ENCODE data around the gene ANO10. TPM values are rescaled to one million over a fixed set of nuclear protein-coding genes. Genes with fewer than 3 reads are reported as not detected.

ANO10 gene
- total RNA-seq, 4 donors from 2014 or later: 20.2 to 29.2 (median 26.1) TPM

DNA sequence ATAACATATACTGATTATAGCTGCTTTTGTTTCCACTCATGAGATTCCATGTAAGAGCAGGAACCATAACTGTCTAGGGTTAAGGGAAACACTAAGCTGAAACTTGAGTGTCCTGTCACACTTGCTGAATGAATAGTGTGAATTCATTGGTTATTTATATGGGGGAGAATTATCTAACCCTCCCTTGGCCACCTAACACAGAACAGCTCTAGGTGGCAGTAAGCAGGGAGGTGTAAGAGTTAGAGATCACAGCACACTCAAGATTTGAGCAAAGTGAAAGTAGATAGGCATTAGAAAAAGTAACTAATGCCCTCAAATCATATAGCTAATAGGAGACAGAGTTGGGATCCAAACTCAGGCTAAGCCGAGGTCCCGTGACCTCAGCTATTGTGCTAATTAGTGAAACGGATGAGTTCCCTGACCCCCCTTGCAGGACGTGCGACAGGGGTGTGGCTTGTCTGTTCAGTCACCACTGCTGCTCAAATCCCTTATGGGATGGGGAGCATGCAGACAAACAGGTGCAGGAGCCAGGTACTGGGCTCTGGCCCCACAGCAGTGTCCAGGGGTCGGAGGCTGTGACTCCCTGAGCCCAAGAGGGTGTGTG, 27.7 kb upstream of the ANO10 start:
- ATAC-seq (ENCODE audit: low FRiP score) (peak; percentile 48), DNase-seq (ENCODE audit: low spot score) (no peak)
- TF ChIP-seq, protein P1, sequence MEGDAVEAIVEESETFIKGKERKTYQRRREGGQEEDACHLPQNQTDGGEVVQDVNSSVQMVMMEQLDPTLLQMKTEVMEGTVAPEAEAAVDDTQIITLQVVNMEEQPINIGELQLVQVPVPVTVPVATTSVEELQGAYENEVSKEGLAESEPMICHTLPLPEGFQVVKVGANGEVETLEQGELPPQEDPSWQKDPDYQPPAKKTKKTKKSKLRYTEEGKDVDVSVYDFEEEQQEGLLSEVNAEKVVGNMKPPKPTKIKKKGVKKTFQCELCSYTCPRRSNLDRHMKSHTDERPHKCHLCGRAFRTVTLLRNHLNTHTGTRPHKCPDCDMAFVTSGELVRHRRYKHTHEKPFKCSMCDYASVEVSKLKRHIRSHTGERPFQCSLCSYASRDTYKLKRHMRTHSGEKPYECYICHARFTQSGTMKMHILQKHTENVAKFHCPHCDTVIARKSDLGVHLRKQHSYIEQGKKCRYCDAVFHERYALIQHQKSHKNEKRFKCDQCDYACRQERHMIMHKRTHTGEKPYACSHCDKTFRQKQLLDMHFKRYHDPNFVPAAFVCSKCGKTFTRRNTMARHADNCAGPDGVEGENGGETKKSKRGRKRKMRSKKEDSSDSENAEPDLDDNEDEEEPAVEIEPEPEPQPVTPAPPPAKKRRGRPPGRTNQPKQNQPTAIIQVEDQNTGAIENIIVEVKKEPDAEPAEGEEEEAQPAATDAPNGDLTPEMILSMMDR (IDR thresholded peaks at IDR 0.05): no peak

DNA sequence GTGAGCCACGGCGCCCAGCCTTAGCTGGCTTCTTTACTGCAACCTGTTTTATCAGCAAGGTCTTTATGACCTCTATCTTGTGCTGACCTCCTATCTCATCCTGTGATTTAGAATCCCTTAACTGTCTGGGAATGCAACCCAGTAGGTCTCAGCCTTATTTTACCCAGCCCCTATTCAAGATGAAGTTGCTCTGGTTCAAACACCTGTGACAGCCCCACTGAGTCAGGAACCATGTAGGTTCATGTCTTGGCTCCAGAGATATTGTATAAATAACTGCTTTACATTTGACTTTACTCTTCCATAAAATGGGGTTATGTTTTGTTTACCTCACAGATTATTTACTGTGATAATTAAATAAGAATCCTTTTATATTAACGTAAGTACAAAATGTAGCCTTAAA, 27.1 kb upstream of the ANO10 start:
- TF ChIP-seq, protein P1 (IDR thresholded peaks at IDR 0.05): no peak
- DNase-seq (ENCODE audit: low spot score) (no peak), ATAC-seq (ENCODE audit: low FRiP score) (no peak)

DNA sequence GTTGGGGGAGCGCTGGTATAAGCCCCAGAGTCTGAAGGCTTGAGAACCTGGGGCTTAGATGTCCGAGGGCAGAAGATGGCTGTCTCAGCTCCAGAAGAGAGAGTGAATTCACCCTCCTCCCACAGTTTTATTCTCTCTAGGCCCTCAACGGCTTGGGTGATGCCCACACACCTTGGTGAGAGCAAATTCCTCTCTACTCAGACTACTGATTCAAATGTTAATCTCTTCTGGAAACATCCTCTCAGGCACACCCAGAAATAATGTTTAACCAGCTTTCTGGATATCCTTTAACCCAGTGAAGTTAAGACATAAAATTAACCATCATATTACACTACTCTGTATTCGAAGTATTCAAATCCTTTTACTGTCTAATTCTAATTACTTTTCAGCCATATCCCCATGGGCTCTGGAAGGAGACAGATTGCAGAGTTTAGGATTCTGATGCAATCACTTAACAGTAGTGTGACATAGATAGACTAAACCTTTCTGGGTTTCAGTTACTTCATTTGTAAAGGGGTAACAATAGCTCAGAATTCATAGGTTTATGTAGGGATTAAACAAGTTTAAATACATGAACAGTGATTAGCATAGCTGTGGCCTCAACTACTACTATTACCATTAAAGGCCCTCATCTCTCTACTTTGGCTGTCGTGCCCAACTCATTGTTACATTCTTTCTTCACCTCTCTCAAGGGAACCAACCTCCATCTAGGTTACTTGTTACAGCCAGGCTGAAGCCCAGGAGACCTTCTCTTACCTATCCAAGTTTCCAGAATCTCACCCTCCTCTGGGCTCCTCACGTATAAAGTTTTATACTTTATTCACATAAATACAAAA, 25.7 kb upstream of the ANO10 start:
- TF ChIP-seq, protein P1 (IDR thresholded peaks at IDR 0.05): no peak
- DNase-seq (ENCODE audit: low spot score) (no peak), ATAC-seq (ENCODE audit: low FRiP score) (no peak)

DNA sequence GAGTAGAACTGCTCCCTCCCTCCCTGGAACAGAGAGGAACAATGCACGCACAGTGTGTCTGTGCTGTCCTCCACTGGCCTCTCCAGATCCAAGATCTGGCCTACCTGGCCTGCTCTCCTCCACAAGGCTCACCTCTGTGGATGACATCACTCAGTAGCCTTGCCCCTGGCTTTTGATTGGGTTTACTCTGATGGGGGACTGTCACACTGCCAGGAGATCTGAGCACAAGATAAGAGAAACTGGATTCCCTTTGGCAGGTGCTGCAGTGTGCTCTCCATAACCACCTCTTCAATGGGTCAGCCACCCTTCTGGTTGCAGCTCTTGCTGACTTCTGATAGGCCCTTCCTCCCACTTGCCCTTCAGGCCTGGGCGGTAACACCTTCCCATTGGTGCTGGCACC, 22.6 kb upstream of the ANO10 start:
- no peak for ATAC-seq (ENCODE audit: low FRiP score)
- no peak for DNase-seq (ENCODE audit: low spot score)
- TF ChIP-seq, protein P1 (IDR thresholded peaks at IDR 0.05): no peak

DNA sequence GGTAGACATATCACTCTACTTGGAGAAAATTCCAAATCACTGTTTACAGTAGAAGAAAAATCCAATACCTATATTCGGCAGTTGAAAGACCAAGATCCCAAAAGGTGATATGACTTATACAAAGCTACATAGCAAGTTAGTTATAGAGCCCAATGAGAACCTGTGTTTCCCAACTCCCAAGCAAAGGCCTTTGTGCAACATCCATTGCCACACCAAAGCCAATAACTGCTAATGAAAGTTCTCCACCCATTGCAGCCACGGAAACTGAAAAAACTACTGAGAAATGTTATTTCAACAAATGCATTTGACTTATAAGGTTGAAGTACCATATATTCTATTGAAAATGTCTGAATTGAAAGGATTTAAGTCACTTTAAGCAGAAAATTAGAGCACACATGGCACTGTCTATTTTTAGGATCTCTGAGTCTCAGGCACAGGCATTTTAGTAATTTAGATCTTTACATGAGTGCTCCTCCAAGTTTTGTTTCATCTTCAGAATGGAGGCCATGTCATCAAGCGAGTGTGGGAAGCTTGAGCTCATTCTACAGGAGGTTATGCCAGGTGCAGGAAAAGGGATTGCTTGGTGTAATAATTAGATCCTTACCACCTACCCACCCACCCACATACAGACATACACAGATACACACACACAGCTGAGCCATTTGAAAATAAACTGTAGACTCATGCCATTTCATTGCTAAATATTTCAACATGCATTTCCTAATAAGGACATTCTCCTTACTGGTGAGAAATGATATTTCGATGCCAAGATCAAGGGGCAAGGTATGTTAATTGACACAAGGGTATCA, 19.7 kb upstream of the ANO10 start:
- ATAC-seq (ENCODE audit: low FRiP score) (no peak), DNase-seq (ENCODE audit: low spot score) (no peak)

DNA sequence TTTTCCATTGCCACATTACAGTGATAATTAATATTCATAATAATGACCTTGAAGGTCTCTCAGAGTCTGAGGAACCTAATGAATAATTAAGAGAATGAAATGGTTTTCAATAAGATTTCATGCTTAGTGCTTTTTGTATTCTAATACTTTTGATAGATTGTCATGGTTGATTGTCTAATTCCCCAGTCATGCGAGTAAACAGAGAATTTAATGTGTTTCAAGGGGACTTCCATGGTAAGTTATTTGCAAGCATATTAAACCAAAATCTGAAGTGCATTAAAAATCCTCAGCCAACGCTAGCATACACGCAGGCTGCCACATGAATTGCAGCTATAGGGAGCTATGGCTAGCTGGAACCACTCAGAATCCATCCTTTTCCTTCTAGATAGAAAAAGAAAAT, 18.9 kb upstream of the ANO10 start:
- no peak for DNase-seq (ENCODE audit: low spot score)
- TF ChIP-seq, protein P1 (IDR thresholded peaks at IDR 0.05): no peak
- ATAC-seq (ENCODE audit: low FRiP score): no peak

More for the DNA sequence above, 19.7 kb upstream of the ANO10 start:
- TF ChIP-seq, protein P1 (IDR thresholded peaks at IDR 0.05): no peak

All from omental fat pad (tissue), 4 donors.